Measurements from ENCODE around the gene ARHGEF11.

The ARHGEF11 gene

DNA sequence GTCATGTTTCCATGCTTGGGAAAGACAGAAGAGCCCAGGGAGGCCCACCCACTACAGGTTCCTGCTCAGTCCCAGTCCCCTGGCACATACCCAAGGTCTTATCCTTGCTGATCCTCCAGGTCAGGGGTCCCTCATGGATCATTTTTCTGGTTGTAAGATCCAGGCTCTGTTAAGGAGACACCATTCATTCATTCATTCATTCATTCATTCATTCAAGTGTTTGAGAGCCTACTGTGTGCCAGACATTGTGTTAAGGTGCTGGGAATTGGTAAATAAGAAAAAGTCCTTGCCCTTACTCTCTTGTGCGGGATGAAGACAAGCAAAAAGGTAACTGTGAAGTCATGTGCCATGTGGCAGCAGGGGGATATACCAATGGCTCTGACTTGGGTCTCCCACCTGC is 101.3 kb downstream of the ARHGEF11 start:
- no peak for DNase-seq
- Histone ChIP-seq H3K27me3 (ENCODE audit: control insufficient read depth in 1 of 2, insufficient read depth in 1 of 2, low read length in 2 of 2) (no peaks in the 10 kb centered on the region), H3K18ac (ENCODE audit: low read depth in 1 of 2, low read length in 2 of 2) (no peak overlapping the region), H3K36me3 (ENCODE audit: control insufficient read depth in 1 of 2, insufficient read depth in 2 of 2, low read depth in 1 of 2, low read length in 2 of 2) (peaks cover 93 to 99% of the 10 kb centered on the region in 2 experiments), H3K14ac (ENCODE audit: low read length in 2 of 2) (no peak overlapping the region), H3K79me1 (replicated peaks; ENCODE audit: low read length, poor library complexity, severe bottlenecking) (no peaks in the 10 kb centered on the region), H3K4me1 (ENCODE audit: control insufficient read depth, insufficient read depth, low read depth, low read length) (no peaks in the 10 kb centered on the region), H2BK120ac (ENCODE audit: low read depth, low read length) (no peak overlapping the region), H3K9me3 (ENCODE audit: control insufficient read depth, low read length) (no peaks in the 10 kb centered on the region), H3K4ac (ENCODE audit: low read depth in 1 of 2, low read length in 2 of 2) (no peak overlapping the region), H2AK5ac (ENCODE audit: low read length, severe bottlenecking) (no peak overlapping the region), H2BK12ac (ENCODE audit: low read length in 2 of 2) (no peak overlapping the region), H4K91ac (ENCODE audit: low read length) (no peak overlapping the region), H4K8ac (ENCODE audit: low read length) (no peak overlapping the region), H3K23ac (ENCODE audit: low read length in 2 of 2) (no peak overlapping the region), H3K4me2 (ENCODE audit: low read length, poor library complexity, severe bottlenecking) (no peak overlapping the region), H2BK5ac (ENCODE audit: low read depth, low read length, poor library complexity, severe bottlenecking) (no peak overlapping the region), H3K9ac (ENCODE audit: low read length) (no peak overlapping the region), H3K4me3 (ENCODE audit: insufficient read depth in 1 of 2, low read depth in 1 of 2, low read length in 2 of 2) (no peak overlapping the region), H2BK15ac (ENCODE audit: low read depth, poor library complexity, severe bottlenecking) (no peak overlapping the region), H2AFZ (ENCODE audit: low read depth, low read length) (no peak overlapping the region), H3K27ac (ENCODE audit: low read length, poor library complexity, severe bottlenecking) (no peak overlapping the region)
- WGBS: 100% methylated on average over 1 of the region's 1 CpG

DNA sequence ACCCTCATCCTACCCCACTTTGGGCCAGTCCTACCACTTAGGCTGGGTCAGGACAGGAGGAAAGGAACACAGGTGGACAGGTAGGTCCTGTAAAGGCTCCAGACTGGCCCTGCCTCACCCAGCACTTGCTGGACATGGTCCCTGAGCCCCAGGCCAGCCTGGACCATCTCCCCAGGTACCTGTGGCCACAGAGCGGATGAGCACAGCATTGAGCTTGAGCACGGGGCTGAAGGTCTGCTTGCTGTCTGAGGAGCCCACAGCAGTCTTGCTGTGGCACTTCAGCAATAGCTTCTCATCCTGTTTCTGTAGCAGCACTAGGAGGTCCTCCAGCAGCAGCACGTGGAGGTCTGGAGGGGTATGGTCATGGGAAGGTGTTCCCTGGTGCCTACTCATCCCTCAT is 101.8 kb downstream of the ARHGEF11 start:
- Histone ChIP-seq H2BK12ac (ENCODE audit: low read length in 2 of 2) (no peak overlapping the region), H4K91ac (ENCODE audit: low read length) (no peak overlapping the region), H3K36me3 (ENCODE audit: control insufficient read depth in 1 of 2, insufficient read depth in 2 of 2, low read depth in 1 of 2, low read length in 2 of 2) (peaks cover 94 to 99% of the 10 kb centered on the region in 2 experiments), H3K27ac (ENCODE audit: low read length, poor library complexity, severe bottlenecking) (no peak overlapping the region), H3K14ac (ENCODE audit: low read length in 2 of 2) (no peak overlapping the region), H3K4ac (ENCODE audit: low read depth in 1 of 2, low read length in 2 of 2) (no peak overlapping the region), H2BK5ac (ENCODE audit: low read depth, low read length, poor library complexity, severe bottlenecking) (no peak overlapping the region), H3K4me1 (ENCODE audit: control insufficient read depth, insufficient read depth, low read depth, low read length) (no peaks in the 10 kb centered on the region), H3K4me2 (ENCODE audit: low read length, poor library complexity, severe bottlenecking) (no peak overlapping the region), H2AFZ (ENCODE audit: low read depth, low read length) (no peak overlapping the region), H3K18ac (ENCODE audit: low read depth in 1 of 2, low read length in 2 of 2) (no peak overlapping the region), H3K9ac (ENCODE audit: low read length) (no peak overlapping the region), H3K79me1 (replicated peaks; ENCODE audit: low read length, poor library complexity, severe bottlenecking) (no peaks in the 10 kb centered on the region), H2AK5ac (ENCODE audit: low read length, severe bottlenecking) (no peak overlapping the region), H4K8ac (ENCODE audit: low read length) (no peak overlapping the region), H3K4me3 (ENCODE audit: insufficient read depth in 1 of 2, low read depth in 1 of 2, low read length in 2 of 2) (no peak overlapping the region), H2BK15ac (ENCODE audit: low read depth, poor library complexity, severe bottlenecking) (no peak overlapping the region), H3K27me3 (ENCODE audit: control insufficient read depth in 1 of 2, insufficient read depth in 1 of 2, low read length in 2 of 2) (no peaks in the 10 kb centered on the region), H3K23ac (ENCODE audit: low read length in 2 of 2) (no peak overlapping the region), H2BK120ac (ENCODE audit: low read depth, low read length) (no peak overlapping the region), H3K9me3 (ENCODE audit: control insufficient read depth, low read length) (no peaks in the 10 kb centered on the region)
- 97% methylated on average over 3 of the region's 3 CpGs for WGBS
- no peak for DNase-seq

DNA sequence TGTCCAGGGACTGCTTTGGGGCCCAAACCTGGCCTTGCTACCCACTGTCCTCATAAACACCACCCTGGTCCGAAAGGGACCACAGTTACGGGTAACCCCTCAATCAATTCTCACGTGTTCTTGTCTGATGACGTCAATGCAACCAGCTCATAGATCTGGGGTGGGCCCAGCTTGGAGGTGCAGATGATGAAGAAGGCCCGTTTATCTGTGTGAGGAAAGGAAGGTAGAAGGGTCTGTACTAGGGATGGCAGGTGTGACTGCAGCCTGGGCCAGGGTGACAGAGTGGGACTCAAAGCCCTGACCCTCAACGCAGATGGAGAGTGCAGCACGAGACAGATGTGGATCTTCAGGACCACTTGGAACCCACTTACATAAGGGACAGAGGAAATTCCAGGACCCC is 103.0 kb downstream of the ARHGEF11 start:
- no peak overlapping the region for H3K27ac ChIP-seq (ENCODE audit: low read length, poor library complexity, severe bottlenecking)
- H3K14ac ChIP-seq (ENCODE audit: low read length in 2 of 2): no peak overlapping the region
- no peaks in the 10 kb centered on the region for H3K79me1 ChIP-seq (replicated peaks; ENCODE audit: low read length, poor library complexity, severe bottlenecking)
- no peaks in the 10 kb centered on the region for H3K9me3 ChIP-seq (ENCODE audit: control insufficient read depth, low read length)
- no peaks in the 10 kb centered on the region for H3K27me3 ChIP-seq (ENCODE audit: control insufficient read depth in 1 of 2, insufficient read depth in 1 of 2, low read length in 2 of 2)
- H4K8ac ChIP-seq (ENCODE audit: low read length): no peak overlapping the region
- no peak overlapping the region for H3K4me3 ChIP-seq (ENCODE audit: insufficient read depth in 1 of 2, low read depth in 1 of 2, low read length in 2 of 2)
- H2AK5ac ChIP-seq (ENCODE audit: low read length, severe bottlenecking): no peak overlapping the region
- no peak for DNase-seq
- no peak overlapping the region for H3K4me2 ChIP-seq (ENCODE audit: low read length, poor library complexity, severe bottlenecking)
- H2BK15ac ChIP-seq (ENCODE audit: low read depth, poor library complexity, severe bottlenecking): no peak overlapping the region
- H4K91ac ChIP-seq (ENCODE audit: low read length): no peak overlapping the region
- no peaks in the 10 kb centered on the region for H3K4me1 ChIP-seq (ENCODE audit: control insufficient read depth, insufficient read depth, low read depth, low read length)
- no peak overlapping the region for H2BK120ac ChIP-seq (ENCODE audit: low read depth, low read length)
- no peak overlapping the region for H2AFZ ChIP-seq (ENCODE audit: low read depth, low read length)
- H3K36me3 ChIP-seq (ENCODE audit: control insufficient read depth in 1 of 2, insufficient read depth in 2 of 2, low read depth in 1 of 2, low read length in 2 of 2): peaks cover 94 to 98% of the 10 kb centered on the region in 2 experiments
- H3K18ac ChIP-seq (ENCODE audit: low read depth in 1 of 2, low read length in 2 of 2): no peak overlapping the region
- H3K23ac ChIP-seq (ENCODE audit: low read length in 2 of 2): no peak overlapping the region
- no peak overlapping the region for H2BK5ac ChIP-seq (ENCODE audit: low read depth, low read length, poor library complexity, severe bottlenecking)
- 91% methylated on average over 6 of the region's 7 CpGs for WGBS
- H3K9ac ChIP-seq (ENCODE audit: low read length): no peak overlapping the region
- no peak overlapping the region for H3K4ac ChIP-seq (ENCODE audit: low read depth in 1 of 2, low read length in 2 of 2)
- no peak overlapping the region for H2BK12ac ChIP-seq (ENCODE audit: low read length in 2 of 2)

DNA sequence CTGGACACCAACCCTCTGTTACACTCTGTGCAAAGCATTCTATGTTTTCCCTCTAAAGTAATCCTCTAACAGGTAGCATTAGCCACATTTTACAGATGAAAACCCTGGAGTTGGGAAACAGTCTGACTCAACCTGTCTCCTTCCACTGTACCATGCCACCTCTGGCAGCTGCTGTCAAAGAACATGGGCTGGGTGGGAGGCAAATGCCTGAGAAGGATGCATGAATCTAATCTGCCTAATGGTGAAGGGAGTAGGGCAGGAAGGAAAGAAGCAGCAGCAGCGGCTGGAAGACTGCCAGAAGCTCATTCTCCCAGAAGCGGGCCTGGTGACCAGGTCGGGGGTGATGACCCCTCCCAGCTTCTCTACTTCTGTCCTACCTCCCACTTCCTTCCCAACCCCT is 103.4 kb downstream of the ARHGEF11 start:
- Histone ChIP-seq H3K23ac (ENCODE audit: low read length in 2 of 2) (no peak overlapping the region), H2BK5ac (ENCODE audit: low read depth, low read length, poor library complexity, severe bottlenecking) (no peak overlapping the region), H2BK15ac (ENCODE audit: low read depth, poor library complexity, severe bottlenecking) (no peak overlapping the region), H3K14ac (ENCODE audit: low read length in 2 of 2) (no peak overlapping the region), H2AFZ (ENCODE audit: low read depth, low read length) (no peak overlapping the region), H4K91ac (ENCODE audit: low read length) (no peak overlapping the region), H3K27ac (ENCODE audit: low read length, poor library complexity, severe bottlenecking) (no peak overlapping the region), H3K18ac (ENCODE audit: low read depth in 1 of 2, low read length in 2 of 2) (no peak overlapping the region), H3K4me3 (ENCODE audit: insufficient read depth in 1 of 2, low read depth in 1 of 2, low read length in 2 of 2) (no peak overlapping the region), H3K79me1 (replicated peaks; ENCODE audit: low read length, poor library complexity, severe bottlenecking) (no peaks in the 10 kb centered on the region), H3K36me3 (ENCODE audit: control insufficient read depth in 1 of 2, insufficient read depth in 2 of 2, low read depth in 1 of 2, low read length in 2 of 2) (peaks cover 94 to 98% of the 10 kb centered on the region in 2 experiments), H3K4ac (ENCODE audit: low read depth in 1 of 2, low read length in 2 of 2) (no peak overlapping the region), H3K4me1 (ENCODE audit: control insufficient read depth, insufficient read depth, low read depth, low read length) (no peaks in the 10 kb centered on the region), H4K8ac (ENCODE audit: low read length) (no peak overlapping the region), H2BK120ac (ENCODE audit: low read depth, low read length) (no peak overlapping the region), H2AK5ac (ENCODE audit: low read length, severe bottlenecking) (no peak overlapping the region), H3K4me2 (ENCODE audit: low read length, poor library complexity, severe bottlenecking) (no peak overlapping the region), H3K27me3 (ENCODE audit: control insufficient read depth in 1 of 2, insufficient read depth in 1 of 2, low read length in 2 of 2) (no peaks in the 10 kb centered on the region), H2BK12ac (ENCODE audit: low read length in 2 of 2) (no peak overlapping the region), H3K9ac (ENCODE audit: low read length) (no peak overlapping the region), H3K9me3 (ENCODE audit: control insufficient read depth, low read length) (no peaks in the 10 kb centered on the region)
- WGBS: 87% methylated on average over 3 of the region's 3 CpGs
- no peak for DNase-seq
